NCI-H2081 (cell line): Measurements from ENCODE around the gene RGS7.
"Not testable (repeated sequence)": the region's sequence is repeated elsewhere in the genome, so short reads cannot be mapped to it uniquely, and the experiment has no call there.

ENCODE experiments used
- DNase-seq, 2 experiments: peaks; one replicate each; lab custom pipeline; 2025; lab: John Stamatoyannopoulos, UW

Gene RGS7

GRCh38 chr1:241331328-241332036 is 25.5 kb downstream of the RGS7 start:
- no peak for DNase-seq

- DNase-seq: no peak
Measured at GRCh38 chr1:241330619-241331327, 26.2 kb downstream of the RGS7 start.

GRCh38 chr1:241325456-241325855 is 31.5 kb downstream of the RGS7 start:
- DNase-seq: no peak

- DNase-seq: no peak
Measured at GRCh38 chr1:241323514-241324195, 33.4 kb downstream of the RGS7 start.

- no peak for DNase-seq
Measured at GRCh38 chr1:241317676-241318075, 39.3 kb downstream of the RGS7 start.

GRCh38 chr1:241316372-241316771 is 40.6 kb downstream of the RGS7 start:
- no peak for DNase-seq

GRCh38 chr1:241311056-241311746 is 45.8 kb downstream of the RGS7 start:
- no peak for DNase-seq

- no peak for DNase-seq
Measured at GRCh38 chr1:241310451-241310850, 46.6 kb downstream of the RGS7 start.

GRCh38 chr1:241309651-241310050 is 47.4 kb downstream of the RGS7 start:
- DNase-seq: no peak

- DNase-seq: no peak
Measured at GRCh38 chr1:241308471-241308870, 48.5 kb downstream of the RGS7 start.

GRCh38 chr1:241308011-241308410 is 49.0 kb downstream of the RGS7 start:
- no peak for DNase-seq

- no peak for DNase-seq
Measured at GRCh38 chr1:241306125-241306790, 50.7 kb downstream of the RGS7 start.

- not testable (repeated sequence) for DNase-seq
Measured at GRCh38 chr1:241302024-241302423, 55.0 kb downstream of the RGS7 start.

- DNase-seq: no peak
Measured at GRCh38 chr1:241299347-241299746, 57.7 kb downstream of the RGS7 start.

GRCh38 chr1:241292973-241293372 is 64.0 kb downstream of the RGS7 start:
- no peak for DNase-seq

- DNase-seq: not testable (repeated sequence)
Measured at GRCh38 chr1:241291548-241291947, 65.5 kb downstream of the RGS7 start.

- no peak for DNase-seq
Measured at GRCh38 chr1:241286486-241286885, 70.5 kb downstream of the RGS7 start.

GRCh38 chr1:241276391-241276790 is 80.6 kb downstream of the RGS7 start:
- DNase-seq: no peak

- no peak for DNase-seq
Measured at GRCh38 chr1:241275981-241276380, 81.0 kb downstream of the RGS7 start.

GRCh38 chr1:241275226-241275625 is 81.8 kb downstream of the RGS7 start:
- no peak for DNase-seq

GRCh38 chr1:241274693-241275092 is 82.3 kb downstream of the RGS7 start:
- DNase-seq: no peak

- no peak for DNase-seq
Measured at GRCh38 chr1:241272828-241273227, 84.2 kb downstream of the RGS7 start.
